G401 (cell line): ENCODE measurements around the gene TFF2. TPM values are rescaled to one million over a fixed set of nuclear protein-coding genes. Genes with fewer than 3 reads are reported as not detected.

Experiments used
- DNase-seq: peaks from one replicate; pipeline ENCODE4 v3.0.0-alpha.2; 2015; ENCODE audit warnings: low spot score
- in situ Hi-C: cut with HindIII; loops from 2 replicates; pipeline ENCODE4 v1.10.0; 2016; ENCODE audit warnings: low sequenced_read_pairs, mixed read lengths
- total RNA-seq: library from RNA; depleted of rRNA; stranded (reverse); fragments of >200 nt; shearing (Covaris generic); gene quantifications from 2 replicates; pipeline ENCODE4 v1.2.3, GENCODE V29; 2014

TFF2 gene
- total RNA-seq, 1 experiment from 2014 or later: not detected

GRCh38 chr21:42337830-42338728, 12.7 kb downstream of the TFF2 start:
- in situ Hi-C loops: no loop called here
- peak; percentile 85 for DNase-seq

- DNase-seq: no peak
- in situ Hi-C loops: no loop called here
Observed at GRCh38 chr21:42337276-42337675, 13.5 kb downstream of the TFF2 start.

- in situ Hi-C loops: no loop called here
- no peak for DNase-seq
Observed at GRCh38 chr21:42336054-42336453, 14.7 kb downstream of the TFF2 start.

- in situ Hi-C loops: no loop called here
- DNase-seq: no peak
Observed at GRCh38 chr21:42332557-42333317, 18.1 kb downstream of the TFF2 start.

GRCh38 chr21:42331660-42332059, 19.1 kb downstream of the TFF2 start:
- in situ Hi-C loops: no loop called here
- DNase-seq: no peak

- no peak for DNase-seq
- in situ Hi-C loops: no loop called here
Observed at GRCh38 chr21:42330380-42331371, 20.1 kb downstream of the TFF2 start.

- in situ Hi-C loops: no loop called here
- no peak for DNase-seq
Observed at GRCh38 chr21:42324896-42325295, 25.9 kb downstream of the TFF2 start.

GRCh38 chr21:42321845-42322244, 28.9 kb downstream of the TFF2 start:
- DNase-seq: no peak

GRCh38 chr21:42321231-42321630, 29.6 kb downstream of the TFF2 start:
- in situ Hi-C loops: no loop called here
- no peak for DNase-seq

More at GRCh38 chr21:42321845-42322244, 28.9 kb downstream of the TFF2 start:
- in situ Hi-C loops: no loop called here

- no peak for DNase-seq
- in situ Hi-C loops: no loop called here
Observed at GRCh38 chr21:42320791-42321190, 30.0 kb downstream of the TFF2 start.

- in situ Hi-C loops: no loop called here
- no peak for DNase-seq
Observed at GRCh38 chr21:42319851-42320572, 30.8 kb downstream of the TFF2 start.

- in situ Hi-C loops: no loop called here
- no peak for DNase-seq
Observed at GRCh38 chr21:42319376-42319775, 31.4 kb downstream of the TFF2 start.

GRCh38 chr21:42317826-42318746, 32.7 kb downstream of the TFF2 start:
- DNase-seq: no peak
- in situ Hi-C loops: no loop called here

- DNase-seq: no peak
- in situ Hi-C loops: no loop called here
Observed at GRCh38 chr21:42317341-42317741, 33.5 kb downstream of the TFF2 start.

- in situ Hi-C loops: no loop called here
- no peak for DNase-seq
Observed at GRCh38 chr21:42316891-42317290, 33.9 kb downstream of the TFF2 start.

- in situ Hi-C loops: no loop called here
- no peak for DNase-seq
Observed at GRCh38 chr21:42315296-42315891, 35.4 kb downstream of the TFF2 start, which contains the start of gene TFF3. Gene TFF3, minus strand, starts transcription at chr21:42315409. Its CDS starts 35 bp downstream, at chr21:42315374.

GRCh38 chr21:42314616-42315295, 36.0 kb downstream of the TFF2 start:
- in situ Hi-C loops: no loop called here
- no peak for DNase-seq
